Neural progenitor cell (in vitro differentiated cells): ENCODE results near the gene MT1HL1. TPM values are rescaled to one million over a fixed set of nuclear protein-coding genes. Genes with fewer than 3 reads are reported as not detected.
A peak's percentile ranks its signal among the peaks of the same experiment; 100 is the strongest.

Experiments used
- DNase-seq: peaks from one replicate; pipeline ENCODE4 v3.0.0-alpha.2; 2016; ENCODE audit warnings: low spot score
- H2AFZ ChIP-seq: fragments of 200-600 bp; sonication (generic); replicated peaks from 2 replicates; pipeline ENCODE4 v1.6.1; 2016; ENCODE audit warnings: antibody characterized with exemption
- H3F3A ChIP-seq: fragments of 200-600 bp; sonication (generic); 2 replicates; pipeline ENCODE4 v1.6.1; 2016; ENCODE audit warnings: antibody characterized with exemption, low read depth
- H3K27ac ChIP-seq: fragments of 200-600 bp; sonication (generic); 2 replicates; pipeline ENCODE4 v1.5.1; 2016; ENCODE audit warnings: mild to moderate bottlenecking
- H3K27me3 ChIP-seq: fragments of 200-600 bp; sonication (generic); 2 replicates; pipeline ENCODE4 v1.6.1; 2016; ENCODE audit warnings: mild to moderate bottlenecking, moderate library complexity
- H3K36me3 ChIP-seq: fragments of 200-600 bp; sonication (generic); 2 replicates; pipeline ENCODE4 v1.5.1; 2016
- H3K4me1 ChIP-seq: fragments of 200-600 bp; sonication (generic); 2 replicates; pipeline ENCODE4 v1.6.1; 2016; ENCODE audit warnings: mixed run types
- H3K4me2 ChIP-seq: fragments of 200-600 bp; sonication (generic); 2 replicates; pipeline ENCODE4 v1.6.1; 2016
- H3K4me3 ChIP-seq: fragments of 200-600 bp; sonication (generic); 2 replicates; pipeline ENCODE4 v1.5.1; 2016
- H3K79me2 ChIP-seq: fragments of 200-600 bp; sonication (generic); 2 replicates; pipeline ENCODE4 v1.6.1; 2016; ENCODE audit warnings: low read depth
- H3K9ac ChIP-seq: fragments of 200-600 bp; sonication (generic); 2 replicates; pipeline ENCODE4 v1.6.1; 2016
- H3K9me3 ChIP-seq: fragments of 200-600 bp; sonication (generic); 2 replicates; pipeline ENCODE4 v1.5.1; 2016; ENCODE audit warnings: low read depth
- H4K20me1 ChIP-seq: fragments of 200-600 bp; sonication (generic); 2 replicates; pipeline ENCODE4 v1.6.1; 2016; ENCODE audit warnings: low read depth
- H3K27ac Mint-ChIP-seq: 3 replicates; pipeline ENCODE4 v1.8.0; 2021; ENCODE audit warnings: mixed read lengths
- H3K27me3 Mint-ChIP-seq: 2 replicates; pipeline ENCODE4 v1.8.0; 2022; ENCODE audit warnings: low read depth, mild to moderate bottlenecking, inconsistent platforms, moderate library complexity, mixed read lengths; ENCODE audit not compliant: insufficient read depth
- H3K36me3 Mint-ChIP-seq: 3 replicates; pipeline ENCODE4 v1.8.0; 2021; ENCODE audit warnings: mixed read lengths
- H3K4me1 Mint-ChIP-seq: 3 replicates; pipeline ENCODE4 v1.8.0; 2021; ENCODE audit warnings: mixed read lengths
- H3K4me3 Mint-ChIP-seq: 3 replicates; pipeline ENCODE4 v1.8.0; 2021; ENCODE audit warnings: mild to moderate bottlenecking, moderate library complexity, mixed read lengths
- H3K9me3 Mint-ChIP-seq: 3 replicates; pipeline ENCODE4 v1.8.0; 2020; ENCODE audit warnings: mixed read lengths
- CTCF ChIP-seq: fragments of 200-600 bp; sonication (generic); IDR thresholded peaks from 2 replicates; pipeline ENCODE4 v1.5.1; 2017; ENCODE audit warnings: antibody characterized with exemption, mild to moderate bottlenecking
- EZH2 ChIP-seq: fragments of 200-600 bp; sonication (generic); IDR thresholded peaks from 2 replicates; pipeline ENCODE4 v1.6.1; 2017; ENCODE audit warnings: antibody characterized with exemption, mild to moderate bottlenecking, moderate library complexity
- EZH2phosphoT487 ChIP-seq: fragments of 200-600 bp; sonication (generic); IDR thresholded peaks from 2 replicates; pipeline ENCODE4 v1.6.1; 2017; ENCODE audit warnings: antibody characterized with exemption
- total RNA-seq: library from RNA; depleted of rRNA; stranded (reverse); fragments of >200 nt; gene quantifications from 2 replicates; pipeline ENCODE4 v1.2.3, GENCODE V29; 2015; ENCODE audit warnings: low replicate concordance

MT1HL1 gene
- total RNA-seq, 1 donor from 2014 or later = not detected

DNA sequence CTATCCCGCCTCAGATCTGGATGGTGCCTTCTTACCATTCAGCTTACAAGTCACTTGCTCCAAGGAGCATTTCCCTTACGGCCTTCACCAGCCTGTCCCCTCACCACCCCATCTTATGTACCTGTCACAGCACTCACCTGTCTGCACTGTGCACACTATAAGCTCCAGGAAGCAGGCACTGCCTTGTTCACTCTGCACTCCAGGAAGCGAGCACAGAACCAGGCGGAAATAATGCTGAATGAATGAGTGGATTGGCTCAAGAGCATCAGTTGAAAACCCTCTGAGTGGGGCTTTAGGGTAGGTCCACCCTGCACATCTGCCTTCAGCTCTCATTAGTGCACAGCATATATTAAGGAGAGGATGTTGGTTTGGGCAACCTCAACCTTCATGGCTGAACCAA is 28.8 kb upstream of the MT1HL1 start:
- peaks cover 26% of the 10 kb centered on the region for H3K27me3 ChIP-seq
- H3F3A ChIP-seq = no peaks in the 10 kb centered on the region
- H3K4me2 ChIP-seq = no peak overlapping the region
- TF ChIP-seq CTCF (no peak), EZH2 (no peak), EZH2phosphoT487 (no peak)
- H4K20me1 ChIP-seq = no peaks in the 10 kb centered on the region
- no peaks in the 10 kb centered on the region for H3K79me2 ChIP-seq
- no peaks in the 10 kb centered on the region for H3K9me3 Mint-ChIP-seq
- no peaks in the 10 kb centered on the region for H3K9me3 ChIP-seq
- H3K36me3 ChIP-seq = no peaks in the 10 kb centered on the region
- H3K4me1 Mint-ChIP-seq = peaks cover 7% of the 10 kb centered on the region
- no peak overlapping the region for H2AFZ ChIP-seq
- no peak overlapping the region for H3K27ac ChIP-seq
- H3K36me3 Mint-ChIP-seq = no peaks in the 10 kb centered on the region
- no peaks in the 10 kb centered on the region for H3K27me3 Mint-ChIP-seq
- no peak overlapping the region for H3K27ac Mint-ChIP-seq
- peaks cover 5% of the 10 kb centered on the region for H3K4me1 ChIP-seq
- H3K9ac ChIP-seq = no peak overlapping the region
- no peak for DNase-seq
- no peak overlapping the region for H3K4me3 ChIP-seq
- no peak overlapping the region for H3K4me3 Mint-ChIP-seq

GRCh38 chr1:237032029-237032428 is 27.8 kb upstream of the MT1HL1 start:
- no peaks in the 10 kb centered on the region for H3K27me3 Mint-ChIP-seq
- peak overlapping the region; percentile 66 for H3K4me3 Mint-ChIP-seq
- Histone ChIP-seq H4K20me1 (no peaks in the 10 kb centered on the region), H3K79me2 (no peaks in the 10 kb centered on the region), H3K27ac (no peak overlapping the region), H3K4me1 (peaks cover 5% of the 10 kb centered on the region), H3K27me3 (peaks cover 26% of the 10 kb centered on the region), H3K9me3 (no peaks in the 10 kb centered on the region), H3K4me2 (peak overlapping the region; percentile 12), H3K9ac (no peak overlapping the region), H3F3A (no peaks in the 10 kb centered on the region), H3K36me3 (no peaks in the 10 kb centered on the region), H3K4me3 (no peak overlapping the region), H2AFZ (peak overlapping the region; percentile 55)
- TF ChIP-seq EZH2 (no peak), EZH2phosphoT487 (no peak), CTCF (no peak)
- no peaks in the 10 kb centered on the region for H3K36me3 Mint-ChIP-seq
- H3K9me3 Mint-ChIP-seq = no peaks in the 10 kb centered on the region
- DNase-seq = no peak
- H3K27ac Mint-ChIP-seq = no peak overlapping the region
- peaks cover 7% of the 10 kb centered on the region for H3K4me1 Mint-ChIP-seq

DNA sequence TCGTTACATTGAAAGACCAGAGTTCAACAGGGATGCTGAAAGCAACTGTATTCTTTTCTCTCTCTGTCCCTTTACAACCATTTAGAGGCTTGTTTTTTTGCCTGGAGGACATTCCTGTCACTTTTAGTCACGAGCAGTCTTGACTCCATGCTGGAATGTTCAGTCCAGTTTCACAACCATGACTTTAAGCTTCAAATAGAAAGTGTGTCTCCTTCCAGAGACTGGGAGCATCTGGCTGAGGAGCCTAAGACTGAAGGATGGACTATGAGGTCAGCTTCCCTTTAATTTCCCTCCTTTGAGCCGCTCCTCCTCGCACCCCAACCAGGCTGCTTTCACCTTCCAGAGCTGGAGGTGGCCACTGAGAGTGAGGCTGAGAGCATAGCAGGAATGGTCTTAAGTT is 27.2 kb upstream of the MT1HL1 start:
- no peaks in the 10 kb centered on the region for H3K36me3 ChIP-seq
- peaks cover 26% of the 10 kb centered on the region for H3K27me3 ChIP-seq
- Mint-ChIP-seq H3K36me3 (no peaks in the 10 kb centered on the region), H3K27me3 (no peaks in the 10 kb centered on the region), H3K9me3 (no peaks in the 10 kb centered on the region), H3K4me3 (no peak overlapping the region), H3K27ac (no peak overlapping the region), H3K4me1 (peaks cover 7% of the 10 kb centered on the region)
- peak overlapping the region; percentile 12 for H3K4me2 ChIP-seq
- TF ChIP-seq CTCF = no peak
- no peak overlapping the region for H3K4me3 ChIP-seq
- H3F3A ChIP-seq = no peaks in the 10 kb centered on the region
- no peaks in the 10 kb centered on the region for H4K20me1 ChIP-seq
- H3K9ac ChIP-seq = no peak overlapping the region
- H3K79me2 ChIP-seq = no peaks in the 10 kb centered on the region
- no peaks in the 10 kb centered on the region for H3K9me3 ChIP-seq
- H3K4me1 ChIP-seq = peaks cover 5% of the 10 kb centered on the region
- H3K27ac ChIP-seq = no peak overlapping the region
- peak overlapping the region; percentile 55 for H2AFZ ChIP-seq
- DNase-seq = no peak
